Umbilical cord (tissue), 2 donors: ENCODE results near the gene B4GALT5. TPM values are rescaled to one million over a fixed set of nuclear protein-coding genes. Genes with fewer than 3 reads are reported as not detected.
"Not testable (repeated sequence)": the region's sequence is repeated elsewhere in the genome, so short reads cannot be mapped to it uniquely, and the experiment has no call there.

Experiments
- DNase-seq: peaks from one replicate; pipeline ENCODE4 v3.0.0-alpha.2; 2015; ENCODE audit warnings: low spot score
- total RNA-seq: library from RNA; depleted of rRNA; stranded (reverse); fragments of >200 nt; gene quantifications from one replicate; pipeline ENCODE4 v1.2.3, GENCODE V29; 2014; ENCODE audit warnings: low replicate concordance; ENCODE audit not compliant: insufficient read depth

Gene B4GALT5
- total RNA-seq, 1 donor from 2014 or later, result 21.9 TPM

- DNase-seq, result no peak
These were observed 34.0 kb downstream of the B4GALT5 start for GRCh38 chr20:49679634-49680033.

GRCh38 chr20:49677777-49678758 is 35.6 kb downstream of the B4GALT5 start:
- no peak for DNase-seq

- DNase-seq, result no peak
These were observed 36.9 kb downstream of the B4GALT5 start for GRCh38 chr20:49676581-49677291.

- DNase-seq, result no peak
These were observed 38.1 kb downstream of the B4GALT5 start for GRCh38 chr20:49675368-49676151.

- no peak for DNase-seq
These were observed 39.0 kb downstream of the B4GALT5 start for GRCh38 chr20:49674383-49675352.

DNA sequence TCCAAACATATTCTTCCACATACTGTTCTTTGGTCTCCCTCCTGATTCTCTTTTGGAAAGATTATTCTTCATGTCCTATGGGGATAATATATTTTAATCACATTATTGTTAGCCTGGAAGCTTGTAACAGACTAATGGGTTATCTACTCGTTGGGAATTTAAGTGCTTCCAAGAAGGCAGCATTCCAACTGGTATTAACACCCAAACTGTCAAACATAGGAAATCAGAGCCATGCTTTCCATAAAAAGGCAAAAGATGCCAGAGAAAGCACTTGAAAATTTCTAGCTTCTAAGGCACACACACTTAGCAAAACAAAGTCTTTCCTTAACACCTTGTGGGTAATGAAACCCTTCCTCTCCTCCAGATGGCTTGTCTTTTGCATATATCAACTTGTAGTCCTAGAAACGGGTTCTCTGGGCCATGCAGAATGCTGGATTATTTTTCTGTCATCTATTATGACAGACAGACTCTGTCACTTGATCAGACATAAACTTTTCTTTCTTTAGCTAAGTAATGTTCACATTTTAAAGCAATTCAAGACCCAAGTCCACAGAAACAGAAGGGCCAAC is 41.5 kb downstream of the B4GALT5 start:
- DNase-seq, result no peak

DNA sequence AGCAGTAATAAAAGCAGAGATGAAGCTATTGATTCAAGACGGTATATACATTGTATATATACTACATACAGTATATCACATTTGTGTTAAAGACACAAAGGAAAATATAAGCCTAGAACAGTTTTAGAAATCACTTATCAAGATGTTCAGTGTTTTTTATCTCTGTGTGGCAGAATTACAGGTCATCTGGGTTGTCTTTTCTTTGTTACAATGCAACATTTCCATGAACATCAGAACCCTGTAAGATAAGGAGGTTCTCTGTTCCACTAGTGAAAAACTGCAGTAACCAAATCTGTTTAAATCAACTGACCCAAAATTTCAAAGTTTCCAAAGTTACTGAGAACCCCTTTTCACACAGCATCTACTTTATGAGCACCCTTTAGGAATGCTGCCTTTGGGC is 42.2 kb downstream of the B4GALT5 start:
- no peak for DNase-seq

- no peak for DNase-seq
These were observed 44.0 kb downstream of the B4GALT5 start for GRCh38 chr20:49669601-49670189.

DNA sequence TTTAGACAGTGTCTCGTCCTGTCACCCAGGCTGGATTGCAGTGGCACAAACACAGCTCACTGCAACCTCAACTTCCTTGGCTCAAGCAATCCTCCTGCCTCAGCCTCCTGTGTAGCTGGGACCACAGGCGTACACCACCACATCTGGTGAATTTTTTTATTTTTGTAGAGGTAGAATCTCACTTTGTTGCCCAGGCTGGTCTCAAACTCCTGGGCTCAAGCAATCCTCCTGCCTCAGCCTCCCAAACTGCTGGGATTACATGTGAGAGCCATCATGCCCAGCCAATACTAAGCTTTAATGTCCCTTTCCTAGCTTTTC is 44.8 kb downstream of the B4GALT5 start:
- DNase-seq, result not testable (repeated sequence)

DNA sequence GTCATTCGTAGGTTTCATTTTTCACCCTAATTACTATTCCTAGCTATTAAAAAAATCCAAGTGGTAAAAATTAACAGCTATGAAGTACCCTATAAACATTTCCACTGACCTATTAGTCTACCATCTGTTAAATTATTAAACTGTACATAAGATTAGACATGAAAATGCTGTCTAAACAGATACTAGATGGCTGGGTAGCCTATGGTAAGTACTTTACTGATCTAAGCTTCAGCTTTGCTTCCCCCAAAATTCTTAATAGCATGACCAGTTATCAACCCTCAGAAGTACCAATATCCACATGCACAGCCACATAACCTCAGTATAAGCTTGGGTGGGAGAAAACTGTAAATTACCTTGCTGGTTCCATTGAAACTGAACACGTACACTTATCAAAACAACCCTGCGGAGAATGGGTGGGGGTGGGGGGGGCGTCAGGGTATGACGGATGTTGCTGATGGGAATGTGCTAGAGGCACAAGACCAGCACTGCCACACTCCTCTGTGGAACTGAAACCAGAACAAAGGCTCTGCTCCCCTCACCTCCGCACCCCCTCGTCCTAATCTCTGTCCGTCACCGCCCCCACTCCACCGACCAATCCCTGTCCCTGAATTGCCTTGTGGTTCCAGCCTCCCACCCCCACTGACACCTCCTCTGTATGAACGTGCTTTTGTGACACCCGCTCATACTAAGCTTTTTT is 45.3 kb downstream of the B4GALT5 start:
- DNase-seq, result no peak

DNA sequence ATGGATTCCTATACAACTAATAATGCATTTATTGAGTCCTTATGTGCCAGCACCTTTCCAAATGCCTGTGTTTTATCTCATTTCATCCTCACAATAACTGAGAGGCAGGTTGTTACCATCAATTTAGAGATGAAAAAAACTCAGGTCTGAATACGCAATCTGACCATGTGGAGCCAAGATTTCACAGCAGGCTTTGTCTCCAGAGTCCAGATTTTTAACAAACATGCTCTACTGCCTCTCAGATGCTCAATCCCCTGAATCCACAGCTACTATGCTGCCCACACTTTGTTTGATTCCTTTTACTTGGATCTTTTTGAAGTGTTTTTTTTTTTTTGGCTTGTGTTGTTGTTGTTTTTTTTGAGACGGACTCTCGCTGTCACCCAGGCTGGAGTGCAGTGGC is 46.8 kb downstream of the B4GALT5 start:
- DNase-seq, result no peak

DNA sequence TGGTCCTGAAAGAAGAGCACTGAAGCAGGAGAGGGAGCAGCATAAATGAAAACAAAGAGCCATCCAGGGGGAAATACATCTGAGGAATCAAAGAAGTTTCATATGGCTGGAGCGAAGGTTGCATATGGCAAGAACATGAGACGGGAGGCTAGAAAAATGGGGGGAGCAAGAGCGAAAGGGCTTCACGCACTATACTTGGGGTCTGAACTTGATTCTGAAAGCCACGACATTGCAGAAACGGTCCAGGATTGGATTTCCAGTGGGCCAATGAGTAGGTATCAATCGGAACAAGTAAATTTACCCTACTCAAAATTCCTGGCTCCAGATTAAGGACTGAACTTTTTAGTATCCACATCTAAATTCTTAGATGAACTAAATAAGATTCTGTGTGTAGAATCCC is 47.9 kb downstream of the B4GALT5 start:
- no peak for DNase-seq

DNA sequence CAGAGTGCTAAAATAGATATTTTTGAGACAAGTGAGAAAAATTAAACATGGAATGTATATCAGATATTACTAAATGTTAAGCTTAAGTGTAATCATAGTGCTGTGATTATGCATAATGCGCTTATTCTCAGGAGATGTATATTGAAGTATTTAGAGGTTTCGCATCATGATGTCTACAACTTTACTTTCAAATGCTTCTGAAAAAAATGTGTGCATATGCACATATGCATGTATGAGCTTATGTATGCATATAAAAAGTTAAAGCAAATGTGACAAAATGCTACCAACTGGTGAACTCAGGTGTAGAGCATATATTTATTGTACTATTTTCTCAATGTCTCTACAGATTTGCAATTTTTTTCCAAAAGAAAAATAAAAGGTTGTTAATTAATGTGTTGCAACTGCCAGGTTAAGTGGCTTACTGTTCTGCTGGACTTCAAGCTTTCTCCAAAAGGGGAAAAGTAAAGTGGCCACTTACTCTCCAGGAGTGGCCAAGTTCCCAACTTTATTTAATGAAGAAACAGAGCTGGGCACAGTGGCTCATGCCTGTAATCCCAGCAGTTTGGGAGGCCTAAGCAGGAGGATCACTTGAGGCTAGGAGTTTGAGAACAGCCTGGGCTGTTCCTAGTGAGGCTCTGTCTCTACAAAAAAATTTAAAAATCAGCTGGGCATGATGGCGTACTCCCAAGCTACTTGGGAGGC is 48.9 kb downstream of the B4GALT5 start:
- no peak for DNase-seq

DNA sequence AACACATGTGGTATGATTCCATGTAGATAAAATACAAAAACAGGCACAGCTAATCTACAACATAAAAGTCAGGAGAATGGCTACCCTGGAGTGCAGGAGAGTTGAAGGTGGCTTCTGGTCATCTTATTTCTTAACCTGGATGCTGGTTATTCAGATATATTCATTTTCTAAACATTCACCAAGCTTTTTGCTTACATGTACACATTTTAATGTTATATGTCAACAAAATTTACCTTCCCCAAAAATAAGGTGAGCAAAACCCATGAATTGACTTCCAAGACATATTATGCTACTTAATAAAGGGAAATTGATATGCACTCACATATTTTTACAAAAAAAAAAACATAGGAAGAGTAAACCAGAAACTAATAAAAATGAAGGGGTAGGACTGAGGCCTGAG is 50.6 kb downstream of the B4GALT5 start:
- DNase-seq, result no peak

- no peak for DNase-seq
These were observed 51.9 kb downstream of the B4GALT5 start for GRCh38 chr20:49661560-49662329.

GRCh38 chr20:49660912-49661311 is 52.8 kb downstream of the B4GALT5 start:
- no peak for DNase-seq

DNA sequence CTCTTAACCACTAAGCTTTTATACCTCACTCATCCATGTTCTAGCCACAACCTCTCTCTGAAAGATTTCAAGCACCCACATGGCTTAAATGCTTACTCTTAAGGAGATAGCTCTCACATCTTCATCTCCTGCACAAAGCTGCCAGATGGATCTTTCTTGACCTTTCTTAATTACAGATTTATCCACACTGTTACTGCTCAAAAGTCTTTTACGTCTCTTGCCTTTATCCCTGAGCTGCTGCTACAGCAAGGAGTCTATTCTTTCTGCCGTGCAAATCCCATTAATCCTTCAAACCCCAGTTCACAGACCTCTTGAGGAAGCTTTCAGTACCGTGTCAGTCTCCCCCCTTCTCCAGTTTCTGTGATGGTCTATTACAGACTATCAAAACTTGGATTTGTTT is 54.6 kb downstream of the B4GALT5 start:
- no peak for DNase-seq

DNA sequence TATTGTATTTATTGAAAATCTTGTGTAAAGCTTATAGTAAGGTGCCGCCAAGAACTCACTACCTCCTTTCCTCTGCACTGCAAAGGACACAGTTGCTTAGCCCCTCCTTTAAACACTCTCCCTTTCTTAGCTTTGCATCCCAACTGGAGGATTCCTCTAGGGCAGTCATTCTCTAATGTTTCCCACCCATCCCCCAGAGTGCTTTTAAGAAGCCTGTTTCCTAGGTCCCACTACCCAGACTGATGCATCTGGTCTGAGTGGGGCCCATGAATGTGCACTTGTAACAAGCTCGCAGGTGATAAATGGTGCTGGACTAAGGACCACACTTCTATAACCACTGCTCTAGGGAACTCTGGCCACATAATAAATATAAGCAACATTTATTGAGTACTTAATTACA is 55.2 kb downstream of the B4GALT5 start:
- DNase-seq, result no peak
